ENCODE data around the gene SYP.

DNA sequence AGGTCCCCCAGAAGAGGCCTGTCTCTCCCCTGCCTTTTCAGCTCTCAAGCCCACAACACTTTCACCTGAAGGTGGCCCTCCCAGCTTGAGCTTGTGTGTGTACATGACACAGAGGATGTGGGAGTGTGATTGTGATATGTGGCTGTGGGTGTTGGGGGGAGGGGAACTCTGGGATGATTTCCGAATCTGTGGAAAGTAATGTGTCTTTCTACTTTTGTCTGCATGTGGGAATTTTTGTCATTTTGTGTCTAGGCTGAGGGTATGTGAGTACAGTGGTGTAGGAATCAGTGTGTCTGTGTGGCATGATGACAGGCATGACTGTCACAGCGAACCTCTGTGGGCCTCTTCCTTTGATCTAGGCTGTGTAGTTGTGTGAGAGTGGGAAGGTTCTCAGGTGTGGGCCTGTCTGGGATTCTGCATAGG is 6.4 kb downstream of the SYP start:
- TF ChIP-seq, protein P1, sequence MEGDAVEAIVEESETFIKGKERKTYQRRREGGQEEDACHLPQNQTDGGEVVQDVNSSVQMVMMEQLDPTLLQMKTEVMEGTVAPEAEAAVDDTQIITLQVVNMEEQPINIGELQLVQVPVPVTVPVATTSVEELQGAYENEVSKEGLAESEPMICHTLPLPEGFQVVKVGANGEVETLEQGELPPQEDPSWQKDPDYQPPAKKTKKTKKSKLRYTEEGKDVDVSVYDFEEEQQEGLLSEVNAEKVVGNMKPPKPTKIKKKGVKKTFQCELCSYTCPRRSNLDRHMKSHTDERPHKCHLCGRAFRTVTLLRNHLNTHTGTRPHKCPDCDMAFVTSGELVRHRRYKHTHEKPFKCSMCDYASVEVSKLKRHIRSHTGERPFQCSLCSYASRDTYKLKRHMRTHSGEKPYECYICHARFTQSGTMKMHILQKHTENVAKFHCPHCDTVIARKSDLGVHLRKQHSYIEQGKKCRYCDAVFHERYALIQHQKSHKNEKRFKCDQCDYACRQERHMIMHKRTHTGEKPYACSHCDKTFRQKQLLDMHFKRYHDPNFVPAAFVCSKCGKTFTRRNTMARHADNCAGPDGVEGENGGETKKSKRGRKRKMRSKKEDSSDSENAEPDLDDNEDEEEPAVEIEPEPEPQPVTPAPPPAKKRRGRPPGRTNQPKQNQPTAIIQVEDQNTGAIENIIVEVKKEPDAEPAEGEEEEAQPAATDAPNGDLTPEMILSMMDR (IDR thresholded peaks at IDR 0.05; ENCODE audit: poor library complexity): no peak
- TF ChIP-seq EZH2 (IDR thresholded peaks at IDR 0.05; ENCODE audit: borderline replicate concordance) (no peak), EZH2phosphoT487 (IDR thresholded peaks at IDR 0.05; ENCODE audit: low read depth, severe bottlenecking, unreplicated experiment) (no peak)

Measured in hepatocyte (in vitro differentiated cells).